OCI-LY3 (cell line): ENCODE data around the gene RHOD.

Source experiments
- H2AFZ ChIP-seq: fragments of 200-600, 300-600 bp; shearing (Covaris generic); 2 replicates; pipeline ENCODE4 v1.6.0; 2014; ENCODE audit warnings: antibody characterized with exemption, low read depth, low read length
- H3K27ac ChIP-seq: fragments of 200-600, 300-600 bp; sonication (generic); 2 replicates; pipeline ENCODE4 v1.5.1; 2014; ENCODE audit warnings: mild to moderate bottlenecking, low read length, moderate library complexity, mixed read lengths
- H3K27me3 ChIP-seq: fragments of 200-600, 300-600 bp; sonication (generic); 2 replicates; pipeline ENCODE4 v1.6.1; 2014; ENCODE audit warnings: low read depth, low read length, mixed read lengths
- H3K36me3 ChIP-seq: fragments of 200-600, 300-600 bp; sonication (generic); replicated peaks from 2 replicates; pipeline ENCODE3; 2014; ENCODE audit warnings: low read depth, low read length, mixed read lengths
- H3K4me1 ChIP-seq: fragments of 300-600, 200-600 bp; sonication (generic); 2 replicates; pipeline ENCODE4 v1.6.1; 2014; ENCODE audit warnings: low read length, mixed read lengths
- H3K4me2 ChIP-seq: fragments of 200-600, 300-600 bp; sonication (generic); 2 replicates; pipeline ENCODE4 v1.6.1; 2014; ENCODE audit warnings: low read length, mixed read lengths
- H3K4me3 ChIP-seq: fragments of 300-600, 200-600 bp; sonication (generic); 2 replicates; pipeline ENCODE4 v1.5.1; 2014; ENCODE audit warnings: antibody characterized with exemption, mild to moderate bottlenecking, low read length, moderate library complexity
- H3K79me2 ChIP-seq: fragments of 300-600, 200-600 bp; shearing (Covaris generic); 2 replicates; pipeline ENCODE4 v1.6.1; 2014; ENCODE audit warnings: mild to moderate bottlenecking, low read length, mixed read lengths
- H3K9ac ChIP-seq: fragments of 300-600, 200-600 bp; shearing (Covaris generic); 2 replicates; pipeline ENCODE4 v1.6.0; 2014; ENCODE audit warnings: mild to moderate bottlenecking, low read length, moderate library complexity
- H3K9me3 ChIP-seq: fragments of 200-600, 300-600 bp; shearing (Covaris generic); 2 replicates; pipeline ENCODE4 v1.6.1; 2014; ENCODE audit warnings: low read length, mixed read lengths; ENCODE audit not compliant: insufficient read depth
- H4K20me1 ChIP-seq: fragments of 200-600, 300-600 bp; sonication (generic); 2 replicates; pipeline ENCODE4 v1.6.1; 2016; ENCODE audit warnings: low read length, mixed read lengths; ENCODE audit not compliant: insufficient read depth
- CTCF ChIP-seq: fragments of 200-600, 300-600 bp; sonication (generic); IDR thresholded peaks from 2 replicates; pipeline ENCODE4 v1.5.1; 2014; ENCODE audit warnings: antibody characterized with exemption, low read length, low read depth
- EZH2phosphoT487 ChIP-seq: fragments of 200-600 bp; shearing (Covaris generic); IDR thresholded peaks from 2 replicates; pipeline ENCODE4 v1.6.1; 2018; ENCODE audit warnings: antibody characterized with exemption, mixed run types, low read depth

Gene RHOD

GRCh38 chr11:67056267-67057204 is at the start of gene RHOD:
TSS of gene RHOD (plus strand) at chr11:67056847. CDS start at chr11:67056903, 56 bp downstream.
- Histone ChIP-seq H3K27me3 (no peaks in the 10 kb centered on the region), H3K4me2 (peak within 1 kb of the TSS; percentile 93), H3K9ac (peak within 1 kb of the TSS; percentile 66), H3K4me1 (peaks cover 45% of the 10 kb centered on the region), H3K79me2 (no peaks in the 10 kb centered on the region), H3K36me3 (peaks cover 5% of the 10 kb centered on the region), H3K27ac (0 out of 2 replicates have a peak within 1 kb of the TSS, but pooled peaks have one; percentile 19), H4K20me1 (peaks cover 11% of the 10 kb centered on the region), H2AFZ (peak within 1 kb of the TSS; percentile 37; the same call in 1 of the 2 replicates), H3K4me3 (peak within 1 kb of the TSS; percentile 80), H3K9me3 (no peaks in the 10 kb centered on the region)
- TF ChIP-seq CTCF, result no peak
- no peak for TF ChIP-seq EZH2phosphoT487

GRCh38 chr11:67007126-67007525 is 49.5 kb upstream of the RHOD start:
- Histone ChIP-seq H3K79me2 (no peaks in the 10 kb centered on the region), H3K27ac (peak overlapping the region; percentile 44), H3K9me3 (no peaks in the 10 kb centered on the region), H3K27me3 (no peaks in the 10 kb centered on the region), H2AFZ (peak overlapping the region; percentile 97), H3K9ac (peak overlapping the region; percentile 18; the same call in 1 of the 2 replicates), H4K20me1 (no peaks in the 10 kb centered on the region), H3K4me2 (peak overlapping the region; percentile 72), H3K4me1 (peaks cover 12% of the 10 kb centered on the region), H3K36me3 (no peaks in the 10 kb centered on the region), H3K4me3 (peak overlapping the region; percentile 75; the same call in 1 of the 2 replicates)
- no peak for TF ChIP-seq EZH2phosphoT487
- no peak for TF ChIP-seq CTCF

- Histone ChIP-seq H3K4me1 (peaks cover 12% of the 10 kb centered on the region), H3K4me2 (no peak overlapping the region), H3K9ac (no peak overlapping the region), H3K27me3 (no peaks in the 10 kb centered on the region), H3K79me2 (no peaks in the 10 kb centered on the region), H3K9me3 (no peaks in the 10 kb centered on the region), H2AFZ (no peak overlapping the region), H3K36me3 (no peaks in the 10 kb centered on the region), H3K4me3 (no peak overlapping the region), H4K20me1 (no peaks in the 10 kb centered on the region), H3K27ac (no peak overlapping the region)
- TF ChIP-seq CTCF (no peak), EZH2phosphoT487 (no peak)
Measured at GRCh38 chr11:67010296-67010905, 46.2 kb upstream of the RHOD start.

- H3K27me3 ChIP-seq, result no peaks in the 10 kb centered on the region
- no peaks in the 10 kb centered on the region for H3K9me3 ChIP-seq
- H3K9ac ChIP-seq, result no peak overlapping the region
- no peak overlapping the region for H3K4me3 ChIP-seq
- H3K4me1 ChIP-seq, result peaks cover 8% of the 10 kb centered on the region; the same call in 1 of the 2 replicates
- TF ChIP-seq EZH2phosphoT487, result no peak
- no peak for TF ChIP-seq CTCF
- H3K79me2 ChIP-seq, result no peaks in the 10 kb centered on the region
- no peak overlapping the region for H3K4me2 ChIP-seq
- no peaks in the 10 kb centered on the region for H3K36me3 ChIP-seq
- H2AFZ ChIP-seq, result no peak overlapping the region
- no peaks in the 10 kb centered on the region for H4K20me1 ChIP-seq
- H3K27ac ChIP-seq, result no peak overlapping the region
Measured at GRCh38 chr11:67013511-67014045, 43.1 kb upstream of the RHOD start.
